DND-41 (cell line): Measurements from ENCODE around the gene SCD5.

Experiments
- ATAC-seq: fragments of 200-7000 bp; cut with Tn5 transposase; 3 replicates; pipeline ENCODE4 v1.9.1; 2021; ENCODE audit warnings: low read depth; ENCODE audit not compliant: insufficient read depth
- DNase-seq: peaks from one replicate; pipeline ENCODE4 v3.0.0-alpha.2; 2020
- H2AFZ ChIP-seq: 2 replicates; pipeline ENCODE4 v1.6.0; 2012; ENCODE audit warnings: low read depth, low read length
- H3K27ac ChIP-seq: 2 replicates; pipeline ENCODE4 v1.5.1; 2012; ENCODE audit warnings: low read length, inconsistent platforms
- H3K27me3 ChIP-seq: fragments of 200-600 bp; sonication (generic); 2 replicates; pipeline ENCODE4 v1.6.0; 2012; ENCODE audit warnings: low read length, mild to moderate bottlenecking, inconsistent platforms; ENCODE audit not compliant: insufficient read depth, poor library complexity
- H3K36me3 ChIP-seq: 2 replicates; pipeline ENCODE4 v1.5.1; 2012; ENCODE audit warnings: low read length, inconsistent platforms; ENCODE audit not compliant: insufficient read depth
- H3K4me1 ChIP-seq: 2 replicates; pipeline ENCODE4 v1.5.1; 2012; ENCODE audit warnings: mild to moderate bottlenecking, low read length; ENCODE audit not compliant: insufficient read depth
- H3K4me2 ChIP-seq: 2 replicates; pipeline ENCODE4 v1.6.0; 2012; ENCODE audit warnings: mild to moderate bottlenecking, moderate library complexity, low read length, inconsistent platforms; ENCODE audit not compliant: insufficient read depth
- H3K4me3 ChIP-seq, 2 experiments: fragments of 200-600 bp in 1 of 2; shearing (Covaris generic) in 1 of 2; 2 replicates each; pipeline ENCODE4 v1.5.1; 2012 to 2016; ENCODE audit warnings: inconsistent platforms in 2 of 2, low read length in 2 of 2, mild to moderate bottlenecking in 2 of 2, low read depth in 1 of 2, moderate library complexity in 1 of 2
- H3K79me2 ChIP-seq: 2 replicates; pipeline ENCODE4 v1.6.0; 2012; ENCODE audit warnings: low read length, inconsistent platforms; ENCODE audit not compliant: insufficient read depth
- H3K9ac ChIP-seq: 2 replicates; pipeline ENCODE4 v1.6.0; 2012; ENCODE audit warnings: low read depth, mild to moderate bottlenecking, inconsistent platforms, low read length, moderate library complexity
- H3K9me3 ChIP-seq: 2 replicates; pipeline ENCODE4 v1.5.1; 2012; ENCODE audit warnings: low read length, moderate library complexity, mild to moderate bottlenecking, inconsistent platforms; ENCODE audit not compliant: insufficient read depth, severe bottlenecking
- H4K20me1 ChIP-seq: 2 replicates; pipeline ENCODE4 v1.6.0; 2012; ENCODE audit warnings: low read length; ENCODE audit not compliant: insufficient read depth
- CTCF ChIP-seq: IDR thresholded peaks from 2 replicates; pipeline ENCODE4 v1.5.1; 2012; ENCODE audit warnings: borderline replicate concordance, low read length, moderate library complexity, mild to moderate bottlenecking; ENCODE audit not compliant: poor library complexity, severe bottlenecking; ENCODE audit errors: extremely low read depth
- EZH2 ChIP-seq: IDR thresholded peaks from 3 replicates; pipeline ENCODE4 v1.6.1; 2012; ENCODE audit warnings: borderline replicate concordance, low read depth, mild to moderate bottlenecking, moderate library complexity, low read length, inconsistent platforms; ENCODE audit not compliant: severe bottlenecking

SCD5 gene

GRCh38 chr4:82585690-82586435, 212.7 kb downstream of the SCD5 start:
- Histone ChIP-seq H3K27ac (no peak overlapping the region), H3K4me3 (no peak overlapping the region), H3K27me3 (peaks cover 7% of the 10 kb centered on the region), H3K9ac (no peak overlapping the region), H3K4me1 (no peaks in the 10 kb centered on the region), H3K36me3 (no peaks in the 10 kb centered on the region), H3K79me2 (no peaks in the 10 kb centered on the region), H3K4me2 (no peak overlapping the region), H3K9me3 (no peaks in the 10 kb centered on the region), H4K20me1 (no peaks in the 10 kb centered on the region), H2AFZ (no peak overlapping the region)
- DNase-seq = no peak
- no peak for TF ChIP-seq CTCF
- no peak for TF ChIP-seq EZH2
- no peak for ATAC-seq

GRCh38 chr4:82584931-82585330, 213.7 kb downstream of the SCD5 start:
- Histone ChIP-seq H3K27ac (no peak overlapping the region), H3K79me2 (no peaks in the 10 kb centered on the region), H3K4me1 (no peaks in the 10 kb centered on the region), H3K9me3 (no peaks in the 10 kb centered on the region), H4K20me1 (no peaks in the 10 kb centered on the region), H2AFZ (no peak overlapping the region), H3K27me3 (no peaks in the 10 kb centered on the region), H3K9ac (no peak overlapping the region), H3K4me3 (no peak overlapping the region), H3K36me3 (no peaks in the 10 kb centered on the region), H3K4me2 (no peak overlapping the region)
- TF ChIP-seq CTCF = no peak
- no peak for TF ChIP-seq EZH2
- DNase-seq (no peak), ATAC-seq (no peak)

- Histone ChIP-seq H3K27ac (no peak overlapping the region), H2AFZ (no peak overlapping the region), H3K36me3 (no peaks in the 10 kb centered on the region), H3K9ac (no peak overlapping the region), H3K9me3 (no peaks in the 10 kb centered on the region), H4K20me1 (no peaks in the 10 kb centered on the region), H3K4me1 (no peaks in the 10 kb centered on the region), H3K4me2 (no peak overlapping the region), H3K79me2 (no peaks in the 10 kb centered on the region), H3K4me3 (no peak overlapping the region), H3K27me3 (no peaks in the 10 kb centered on the region)
- DNase-seq (no peak), ATAC-seq (no peak)
- TF ChIP-seq CTCF = no peak
- TF ChIP-seq EZH2 = no peak
Observed at GRCh38 chr4:82583897-82584587, 214.6 kb downstream of the SCD5 start.
